Duodenal mucosa (tissue), 2 donors: ENCODE results near the gene HNRNPA3.
"Not testable (repeated sequence)": the region's sequence is repeated elsewhere in the genome, so short reads cannot be mapped to it uniquely, and the experiment has no call there.

Experiments used
- H3K27ac ChIP-seq: one replicate; pipeline ENCODE4 v1.7.0; 2013; ENCODE audit warnings: low read depth, low read length
- H3K27me3 ChIP-seq, 2 donors: one replicate each; pipeline ENCODE4 v1.7.0; 2013; ENCODE audit warnings: low read length in 2 of 2, control low read depth in 1 of 2; ENCODE audit not compliant: insufficient read depth in 2 of 2, control insufficient read depth in 1 of 2
- H3K36me3 ChIP-seq, 2 donors: one replicate each; pipeline ENCODE4 v1.7.0; 2013; ENCODE audit warnings: low read length in 2 of 2, control low read depth in 1 of 2; ENCODE audit not compliant: insufficient read depth in 2 of 2, control insufficient read depth in 1 of 2
- H3K4me1 ChIP-seq, 2 donors: one replicate each; pipeline ENCODE4 v1.7.0; 2013; ENCODE audit warnings: low read length in 2 of 2, control low read depth in 1 of 2; ENCODE audit not compliant: insufficient read depth in 2 of 2, control insufficient read depth in 1 of 2
- H3K4me3 ChIP-seq, 2 donors: one replicate each; pipeline ENCODE4 v1.7.0; 2013; ENCODE audit warnings: low read length in 2 of 2, low read depth in 1 of 2
- H3K9ac ChIP-seq, 2 donors: one replicate each; pipeline ENCODE4 v1.7.0; 2013; ENCODE audit warnings: low read length in 2 of 2, low read depth in 1 of 2
- H3K9me3 ChIP-seq, 2 donors: one replicate each; pipeline ENCODE4 v1.7.0; 2013; ENCODE audit warnings: low read length in 2 of 2, control low read depth in 1 of 2; ENCODE audit not compliant: control insufficient read depth in 1 of 2

The HNRNPA3 gene

DNA sequence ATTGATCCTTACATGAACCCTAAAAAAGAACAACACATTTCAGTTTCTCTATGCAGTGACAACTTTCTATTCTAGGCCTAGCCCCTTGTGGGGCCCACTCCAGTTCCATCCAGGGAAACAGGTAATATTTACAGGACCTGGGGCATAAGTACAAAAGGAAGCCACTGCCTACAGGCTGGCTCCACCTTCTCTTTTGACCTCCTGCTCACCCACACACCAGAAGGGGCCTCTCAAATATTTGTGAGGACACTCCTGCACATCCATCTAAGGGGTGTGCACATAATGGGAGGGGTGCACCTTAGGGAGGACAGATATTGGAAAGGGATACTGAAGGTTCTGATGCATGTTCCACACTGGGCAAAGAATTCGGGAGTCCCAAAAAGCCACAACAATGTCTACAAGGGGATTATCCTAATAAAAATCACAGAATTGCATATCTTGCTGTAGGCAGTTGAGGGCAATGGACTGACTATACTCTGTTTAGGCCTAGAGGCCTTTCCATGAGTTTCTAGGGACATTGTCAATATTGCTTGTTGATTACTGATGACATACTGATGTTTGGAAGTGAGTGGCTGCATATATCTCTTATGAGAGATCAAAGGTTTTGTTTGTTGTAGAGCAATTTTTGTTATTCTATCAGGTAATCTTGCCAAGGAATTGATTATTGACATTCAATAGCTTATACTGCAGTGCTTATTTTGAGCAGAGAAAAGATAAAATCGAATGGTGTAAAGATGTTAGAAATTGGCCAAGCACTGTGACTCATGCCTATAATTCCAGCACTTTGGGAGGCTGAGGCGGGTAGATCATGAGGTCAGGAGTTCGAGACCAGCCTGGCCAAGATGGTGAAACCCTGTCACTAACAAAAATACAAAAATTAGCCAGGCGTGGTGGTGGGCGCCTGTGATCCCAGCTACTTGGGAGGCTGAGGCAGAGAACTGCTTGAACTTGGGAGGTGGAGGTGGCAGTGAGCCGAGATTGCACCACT is 23.8 kb upstream of the HNRNPA3 start:
- Histone ChIP-seq H3K9ac (no peak overlapping the region), H3K4me1 (peaks cover 12 to 15% of the 10 kb centered on the region in 2 donors), H3K27ac (no peak overlapping the region), H3K4me3 (no peak overlapping the region), H3K27me3 (no peaks in the 10 kb centered on the region), H3K36me3 (no peaks in the 10 kb centered on the region), H3K9me3 (no peaks in the 10 kb centered on the region)

DNA sequence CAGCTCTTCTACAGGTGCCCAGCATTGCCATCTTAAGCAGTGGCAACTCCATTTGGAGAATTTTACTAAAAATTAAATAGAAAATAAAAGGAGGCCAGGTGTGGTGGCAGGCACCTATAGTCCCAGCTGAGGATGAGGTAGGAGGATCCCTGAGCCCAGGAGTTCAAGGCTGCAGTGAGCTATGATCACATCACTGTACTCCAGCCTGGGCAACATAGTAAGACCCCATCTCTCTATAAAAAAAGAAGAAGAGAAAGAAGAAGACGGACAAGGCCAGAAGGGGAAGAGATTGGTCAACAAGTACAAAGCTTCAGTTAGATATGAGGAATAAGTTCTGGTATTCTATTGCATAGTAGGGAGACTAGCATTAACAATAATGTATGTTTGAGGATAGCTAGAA is 21.7 kb upstream of the HNRNPA3 start:
- Histone ChIP-seq H3K4me3 (no peak overlapping the region), H3K27me3 (no peaks in the 10 kb centered on the region), H3K36me3 (no peaks in the 10 kb centered on the region), H3K9me3 (no peaks in the 10 kb centered on the region), H3K9ac (no peak overlapping the region), H3K4me1 (peaks cover 12 to 15% of the 10 kb centered on the region in 2 donors), H3K27ac (no peak overlapping the region)

DNA sequence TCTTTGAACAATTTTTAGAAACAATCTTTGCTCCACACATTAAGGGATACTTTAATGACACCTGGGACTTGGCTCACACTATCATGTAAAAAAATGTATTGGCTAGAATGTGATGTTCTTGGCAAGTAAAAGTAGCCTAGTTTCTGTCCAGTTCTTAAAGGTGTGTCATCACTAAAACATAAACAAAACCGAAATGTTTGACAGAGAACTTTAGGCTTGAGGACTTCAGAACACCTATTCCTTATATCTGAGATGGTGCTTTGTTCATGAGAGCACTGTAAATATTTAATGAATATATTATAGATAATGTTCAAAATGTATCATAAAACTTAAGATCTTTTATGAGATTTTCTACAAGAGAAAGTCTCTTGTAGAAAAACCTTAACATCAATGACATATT is 19.8 kb upstream of the HNRNPA3 start:
- no peaks in the 10 kb centered on the region for H3K36me3 ChIP-seq
- H3K27me3 ChIP-seq, result no peaks in the 10 kb centered on the region

DNA sequence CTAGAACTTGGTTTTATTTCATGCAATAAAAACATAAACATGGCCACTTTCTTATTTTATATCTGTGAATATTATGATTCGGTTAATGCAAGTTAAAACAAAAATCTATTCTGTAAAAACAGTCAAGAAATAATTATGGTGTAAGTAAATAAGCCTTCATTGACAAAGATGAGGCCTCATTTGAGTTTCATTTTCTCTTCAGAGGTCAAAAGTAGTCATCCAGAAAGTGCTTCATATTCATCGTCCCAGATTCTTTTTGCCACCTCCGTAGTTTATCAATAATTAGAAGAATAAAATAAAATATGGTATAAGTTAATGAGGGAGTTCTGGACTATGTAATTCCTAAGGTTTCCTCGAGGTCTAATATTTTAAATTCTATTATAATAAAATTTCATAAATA is 19.4 kb upstream of the HNRNPA3 start:
- H3K27me3 ChIP-seq, result no peaks in the 10 kb centered on the region
- H3K9ac ChIP-seq, result no peak overlapping the region
- H3K27ac ChIP-seq, result no peak overlapping the region
- no peaks in the 10 kb centered on the region for H3K36me3 ChIP-seq
- H3K4me3 ChIP-seq, result no peak overlapping the region
- H3K4me1 ChIP-seq, result peaks cover 0 to 5% of the 10 kb centered on the region in 2 donors
- H3K9me3 ChIP-seq, result no peaks in the 10 kb centered on the region

More for the DNA sequence above, 19.8 kb upstream of the HNRNPA3 start:
- no peak overlapping the region for H3K4me3 ChIP-seq
- H3K9ac ChIP-seq, result no peak overlapping the region
- no peaks in the 10 kb centered on the region for H3K9me3 ChIP-seq
- no peak overlapping the region for H3K27ac ChIP-seq
- peaks cover 2 to 8% of the 10 kb centered on the region in 2 donors for H3K4me1 ChIP-seq

DNA sequence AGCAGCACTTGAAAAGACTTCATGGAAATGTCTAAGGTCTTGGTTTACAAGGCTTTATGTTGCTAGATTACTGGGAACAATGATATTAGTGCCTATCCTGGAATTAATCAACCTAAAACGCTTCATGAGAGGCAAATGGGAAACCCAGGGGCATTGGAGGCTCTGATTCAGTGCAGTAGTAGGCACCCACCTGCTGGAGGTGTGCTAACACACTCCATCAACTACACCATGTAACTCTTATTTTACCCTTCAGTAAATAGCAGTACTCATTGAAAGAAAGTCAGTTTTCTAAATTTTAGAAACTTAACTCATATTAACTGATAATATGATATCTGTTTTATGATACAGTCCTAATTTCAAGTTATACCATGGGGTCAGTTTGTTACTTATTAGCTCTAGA is 17.4 kb upstream of the HNRNPA3 start:
- Histone ChIP-seq H3K9ac (no peak overlapping the region), H3K9me3 (no peaks in the 10 kb centered on the region), H3K27ac (no peak overlapping the region)

DNA sequence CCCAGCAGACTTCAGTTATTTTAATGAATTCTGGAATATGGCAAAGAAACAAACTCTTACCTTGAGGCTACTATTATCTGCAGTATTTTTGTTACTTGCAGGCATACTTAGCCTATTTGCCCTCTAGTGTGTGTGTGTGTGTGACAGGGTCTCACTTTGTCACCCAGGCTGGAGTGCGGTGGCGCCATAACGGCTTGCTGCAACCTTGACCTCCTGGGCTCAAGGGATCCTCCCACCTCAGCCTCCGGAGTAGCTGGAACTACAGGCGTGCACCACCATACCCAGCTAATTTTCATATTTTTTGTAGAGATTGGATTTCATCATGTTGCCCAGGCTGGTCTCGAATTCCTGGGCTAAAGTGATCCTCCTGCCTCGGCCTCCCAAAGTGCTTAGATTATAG is 12.2 kb upstream of the HNRNPA3 start:
- H3K27me3 ChIP-seq, H3K27ac ChIP-seq, H3K4me3 ChIP-seq, H3K4me1 ChIP-seq, H3K9me3 ChIP-seq, H3K36me3 ChIP-seq, H3K9ac ChIP-seq: not testable (repeated sequence)

More for the DNA sequence above, 17.4 kb upstream of the HNRNPA3 start:
- H3K4me1 ChIP-seq, result no peaks in the 10 kb centered on the region
- no peak overlapping the region for H3K4me3 ChIP-seq
- H3K36me3 ChIP-seq, result no peaks in the 10 kb centered on the region
- no peaks in the 10 kb centered on the region for H3K27me3 ChIP-seq

DNA sequence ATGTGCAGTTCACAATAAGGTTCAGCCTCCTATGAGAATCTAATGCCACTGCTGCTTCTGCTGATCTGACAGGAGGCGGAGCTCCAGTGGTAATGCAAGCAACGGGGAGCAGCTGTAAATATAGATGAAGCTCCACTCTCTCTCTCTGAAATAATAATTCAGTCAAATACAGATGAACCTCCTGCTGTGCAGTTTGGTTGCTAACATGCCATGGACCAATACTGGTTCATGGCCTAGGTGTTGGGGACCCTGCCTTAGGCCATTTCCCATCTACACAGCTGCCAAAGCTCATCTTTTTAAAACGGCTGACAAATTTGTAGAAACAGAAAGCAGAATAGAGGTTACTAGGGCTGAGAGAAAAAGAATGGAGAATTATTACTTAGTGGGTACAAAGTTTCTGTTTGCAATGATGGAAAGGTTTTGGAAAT is 10.7 kb upstream of the HNRNPA3 start:
- Histone ChIP-seq H3K9ac (no peak overlapping the region), H3K9me3 (no peaks in the 10 kb centered on the region), H3K4me1 (no peaks in the 10 kb centered on the region), H3K27ac (no peak overlapping the region), H3K36me3 (no peaks in the 10 kb centered on the region), H3K27me3 (no peaks in the 10 kb centered on the region), H3K4me3 (no peak overlapping the region)

DNA sequence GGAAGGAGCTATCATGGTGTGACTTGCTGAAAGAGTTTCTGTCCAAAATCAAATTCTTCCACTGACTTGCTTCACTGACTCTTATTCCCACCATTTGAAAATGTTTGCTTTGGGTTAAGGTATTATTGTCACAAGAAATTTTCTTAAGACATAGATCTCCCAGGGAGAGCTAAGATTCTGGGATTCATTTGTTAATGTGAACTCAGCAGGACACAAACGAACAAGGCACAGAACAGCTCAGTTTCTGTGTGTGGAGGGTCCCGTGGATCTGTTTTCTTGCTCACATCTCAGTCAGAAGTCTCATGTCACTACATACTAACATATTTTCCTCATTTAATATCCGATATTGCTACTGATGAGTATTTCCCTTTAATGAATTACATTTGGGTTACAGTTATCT is 8.2 kb upstream of the HNRNPA3 start:
- Histone ChIP-seq H3K9ac (no peak overlapping the region), H3K27ac (no peak overlapping the region)

DNA sequence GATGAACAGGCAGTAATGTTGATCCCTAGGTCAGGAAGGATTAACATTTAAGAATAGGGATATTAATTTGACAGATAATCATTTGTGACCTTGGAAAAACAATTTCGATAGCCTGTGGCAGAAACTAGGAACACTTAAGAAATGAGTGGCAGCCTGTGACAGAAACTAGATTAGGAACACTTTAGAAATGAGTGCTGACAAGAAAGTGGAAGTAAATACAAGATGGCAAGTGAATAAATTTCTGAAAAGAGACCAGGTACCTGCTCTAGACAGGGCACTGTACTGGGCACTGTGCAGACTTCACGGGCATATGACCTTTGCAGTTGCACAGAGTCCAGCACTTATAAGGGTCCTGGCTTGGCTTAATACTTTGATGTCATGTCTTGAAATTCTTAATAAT is 5.5 kb upstream of the HNRNPA3 start:
- no peak overlapping the region for H3K4me3 ChIP-seq
- no peak overlapping the region for H3K27ac ChIP-seq
- H3K9me3 ChIP-seq, result no peaks in the 10 kb centered on the region
- H3K4me1 ChIP-seq, result peaks cover 11 to 12% of the 10 kb centered on the region in 2 donors
- no peaks in the 10 kb centered on the region for H3K27me3 ChIP-seq
- H3K36me3 ChIP-seq, result no peaks in the 10 kb centered on the region
- no peak overlapping the region for H3K9ac ChIP-seq

More for the DNA sequence above, 8.2 kb upstream of the HNRNPA3 start:
- Histone ChIP-seq H3K36me3 (no peaks in the 10 kb centered on the region), H3K4me1 (no peaks in the 10 kb centered on the region), H3K27me3 (no peaks in the 10 kb centered on the region), H3K4me3 (no peak overlapping the region), H3K9me3 (no peaks in the 10 kb centered on the region)

DNA sequence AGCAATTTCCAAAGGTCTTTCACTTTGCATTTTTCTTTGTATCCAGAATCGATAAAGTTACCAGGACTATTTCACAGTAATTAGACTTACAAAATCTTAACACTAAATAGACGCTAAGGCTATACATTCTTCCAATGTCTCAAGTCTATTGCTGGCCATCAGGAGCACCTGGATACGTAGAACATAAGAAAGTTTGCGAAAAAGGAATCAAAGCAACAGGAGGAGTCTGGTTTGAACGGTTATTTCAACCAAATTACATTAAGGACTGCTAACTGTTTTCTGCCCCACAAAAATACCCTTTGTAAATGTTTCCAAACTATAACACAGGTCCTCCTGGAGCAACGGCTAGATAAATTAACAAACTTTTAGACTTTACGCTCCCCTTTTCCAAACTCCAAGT is 1.4 kb upstream of the HNRNPA3 start:
- Histone ChIP-seq H3K27ac (peak overlapping the region; percentile 99), H3K9me3 (no peaks in the 10 kb centered on the region), H3K9ac (peak overlapping the region; percentile 93 to 99), H3K4me3 (peak overlapping the region; percentile 74 to 92), H3K36me3 (peaks cover 2 to 13% of the 10 kb centered on the region in 2 donors), H3K27me3 (no peaks in the 10 kb centered on the region), H3K4me1 (peaks cover 23 to 27% of the 10 kb centered on the region in 2 donors)
